ENCODE results near the gene SLC48A1.
"Not testable (repeated sequence)": the region's sequence is repeated elsewhere in the genome, so short reads cannot be mapped to it uniquely, and the experiment has no call there.

The SLC48A1 gene

DNA sequence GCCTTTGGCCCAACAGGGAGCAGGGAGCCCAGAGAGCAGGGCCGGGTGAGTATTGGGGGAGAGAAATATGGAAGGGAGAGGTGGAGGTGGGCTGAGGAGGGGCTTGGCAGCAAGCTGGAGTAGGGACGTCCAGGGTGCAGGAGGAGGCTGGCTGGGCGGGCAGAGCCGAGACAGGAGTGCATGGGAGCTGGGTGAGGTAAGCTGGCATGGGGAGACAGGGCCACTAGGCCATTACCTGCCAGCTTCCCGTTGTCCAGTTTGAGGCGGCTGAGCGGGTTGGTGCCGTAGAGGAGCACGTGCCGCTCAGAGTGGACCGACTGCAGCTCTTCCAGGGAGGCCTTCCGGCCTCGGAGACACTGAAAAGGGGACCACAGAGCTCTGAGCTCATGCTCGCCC is 18.3 kb downstream of the SLC48A1 start:
- DNase-seq (ENCODE audit: low read depth): no peak

DNA sequence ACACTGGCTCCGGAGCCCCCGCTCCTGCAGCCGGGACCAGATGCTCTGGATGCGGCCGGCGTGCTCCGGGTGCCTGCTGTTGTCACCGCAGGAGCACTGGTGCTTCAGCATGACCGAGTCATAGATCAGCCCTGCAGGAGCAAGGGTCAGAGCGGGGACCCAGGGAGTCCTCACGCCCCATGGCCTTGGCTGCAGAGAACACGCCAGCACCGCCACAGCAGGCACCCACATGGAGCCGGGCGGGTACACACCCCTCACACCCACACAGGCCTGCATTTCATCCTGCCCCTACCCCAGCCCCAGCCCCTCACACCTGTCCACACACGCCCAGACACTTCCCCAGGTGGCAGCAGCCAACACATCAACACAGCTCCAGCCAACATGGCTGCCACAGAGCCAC is 18.8 kb downstream of the SLC48A1 start:
- DNase-seq (ENCODE audit: low read depth): no peak

DNA sequence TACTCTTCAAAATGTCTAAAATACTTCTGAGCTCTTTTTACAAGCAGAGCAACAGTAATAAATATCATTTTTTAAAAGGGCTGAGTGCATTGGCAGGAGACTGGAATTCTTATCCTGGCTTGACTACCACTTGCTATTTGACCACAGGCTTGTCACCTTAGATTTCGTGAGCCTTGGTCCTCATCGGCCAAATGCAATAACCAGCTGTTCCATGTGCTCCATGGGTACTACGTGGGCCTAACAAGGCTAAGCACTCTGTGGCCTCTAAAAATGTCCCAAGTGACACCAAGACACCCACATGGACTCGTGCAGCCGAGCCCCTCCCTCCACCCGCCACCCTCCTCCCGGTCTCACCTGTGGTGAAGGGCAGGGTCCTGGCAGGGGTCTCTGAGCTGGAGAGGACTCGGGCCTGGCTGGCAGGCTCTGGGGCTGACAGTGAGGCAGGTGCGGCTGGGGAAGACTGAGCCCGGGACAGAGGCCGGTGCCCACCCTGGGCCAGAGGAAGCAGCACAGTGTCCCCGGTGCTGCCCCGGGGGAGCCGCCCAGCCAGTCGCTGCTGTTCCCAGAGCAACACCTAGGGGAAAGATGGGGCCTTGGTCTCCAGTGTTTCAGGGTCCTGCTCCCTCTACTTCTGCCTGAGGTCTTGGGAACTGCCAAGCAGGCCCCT is 20.1 kb downstream of the SLC48A1 start:
- no peak for DNase-seq (ENCODE audit: low read depth)

GRCh38 chr12:47794679-47795078 is 21.6 kb downstream of the SLC48A1 start:
- DNase-seq (ENCODE audit: low read depth): no peak

- no peak for DNase-seq (ENCODE audit: low read depth)
Observed at GRCh38 chr12:47795121-47795813, 22.2 kb downstream of the SLC48A1 start.

- no peak for DNase-seq (ENCODE audit: low read depth)
Observed at GRCh38 chr12:47795814-47796411, 22.9 kb downstream of the SLC48A1 start.

GRCh38 chr12:47797441-47797840 is 24.4 kb downstream of the SLC48A1 start:
- DNase-seq (ENCODE audit: low read depth): no peak

- no peak for DNase-seq (ENCODE audit: low read depth)
Observed at GRCh38 chr12:47798382-47798948, 25.4 kb downstream of the SLC48A1 start.

GRCh38 chr12:47799357-47799955 is 26.4 kb downstream of the SLC48A1 start:
- DNase-seq (ENCODE audit: low read depth): no peak

DNA sequence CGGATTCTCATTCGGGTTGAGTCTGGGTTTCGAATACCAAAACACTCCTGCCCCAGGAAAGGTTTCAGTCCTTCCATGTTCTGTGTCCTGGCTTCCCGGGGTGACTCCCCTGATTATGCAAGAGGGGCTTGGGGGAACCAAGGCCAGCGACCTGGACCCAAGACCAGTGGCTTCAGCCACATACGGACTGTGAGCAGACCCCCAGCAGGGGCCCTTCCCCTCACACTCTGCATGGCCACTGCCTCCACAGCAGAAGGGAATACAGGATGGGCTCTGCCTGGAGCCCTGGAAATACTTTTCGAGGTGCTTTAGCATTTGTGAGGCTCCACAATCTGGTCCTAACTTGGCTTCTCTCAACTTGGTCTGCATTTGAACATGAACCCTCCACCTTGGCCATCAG is 27.5 kb downstream of the SLC48A1 start:
- DNase-seq (ENCODE audit: low read depth): no peak

DNA sequence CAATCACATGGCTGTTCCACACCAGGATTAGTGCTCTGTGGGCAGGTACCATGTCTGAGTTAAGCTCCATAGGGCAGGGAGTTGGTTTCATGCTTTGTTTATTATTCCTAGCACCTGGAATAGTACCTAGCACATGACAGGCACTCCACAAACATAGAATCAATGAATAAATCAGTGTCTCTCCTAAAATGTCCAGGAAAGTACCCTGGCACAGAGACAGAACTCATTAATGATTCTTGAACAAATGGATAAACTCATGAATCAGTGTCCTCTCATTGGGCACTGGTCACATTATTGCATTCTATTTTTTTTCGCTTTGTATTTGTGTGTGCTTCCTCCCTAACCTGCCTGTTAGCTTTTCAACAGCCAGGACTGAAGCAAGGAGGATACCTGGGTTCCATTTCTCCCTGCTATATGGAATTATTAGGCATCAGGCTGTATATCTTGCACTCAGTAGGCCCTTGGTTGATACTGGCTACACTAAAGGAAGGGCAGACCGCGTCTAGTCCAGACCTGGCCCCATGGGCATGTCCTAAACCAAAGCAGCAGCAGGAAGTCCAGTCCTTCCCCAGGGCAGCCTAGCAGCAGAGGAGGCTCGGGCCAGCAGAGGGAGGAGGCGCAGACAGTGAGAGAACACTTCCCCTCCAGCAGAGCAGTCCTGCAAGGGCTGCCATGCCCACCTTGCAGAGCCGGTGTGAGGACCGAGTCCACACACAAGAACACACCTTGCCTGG is 28.3 kb downstream of the SLC48A1 start:
- no peak for DNase-seq (ENCODE audit: low read depth)

GRCh38 chr12:47801904-47802246 is 28.8 kb downstream of the SLC48A1 start:
- DNase-seq (ENCODE audit: low read depth): no peak

GRCh38 chr12:47802312-47802711 is 29.3 kb downstream of the SLC48A1 start:
- DNase-seq (ENCODE audit: low read depth): no peak

DNA sequence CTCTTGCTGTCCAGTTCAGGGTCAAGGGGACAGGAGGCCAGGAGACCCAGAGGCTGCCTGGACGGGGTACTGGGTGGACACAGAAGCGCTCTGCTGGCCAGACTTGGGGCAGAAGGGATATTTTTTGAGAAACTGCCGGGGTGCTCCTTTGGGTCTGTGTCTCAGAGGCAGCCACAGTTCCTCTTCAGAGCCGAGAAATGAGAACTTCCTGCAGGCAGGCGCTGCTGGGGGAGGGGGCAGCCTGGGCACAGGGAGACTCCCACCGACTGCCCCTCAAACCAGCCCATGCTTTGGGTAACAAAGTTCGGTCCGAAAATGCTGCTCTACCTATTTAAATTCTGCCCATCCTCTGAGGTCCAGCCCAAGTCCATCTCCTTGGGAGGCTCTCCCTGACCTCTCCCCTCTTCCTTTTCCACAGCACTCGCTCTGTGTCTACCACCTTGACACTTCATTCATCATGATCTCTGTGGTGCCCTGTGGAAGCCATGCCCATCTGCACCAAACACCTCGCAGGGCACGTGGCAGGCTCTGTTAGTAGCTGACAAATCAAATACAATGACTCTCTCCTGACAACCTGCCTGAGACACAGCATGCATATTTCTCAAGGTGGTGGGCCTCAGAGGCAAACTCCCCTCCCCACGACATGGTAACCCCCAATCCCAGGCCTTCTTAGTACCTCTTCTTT is 30.3 kb downstream of the SLC48A1 start:
- DNase-seq (ENCODE audit: low read depth): no peak

DNA sequence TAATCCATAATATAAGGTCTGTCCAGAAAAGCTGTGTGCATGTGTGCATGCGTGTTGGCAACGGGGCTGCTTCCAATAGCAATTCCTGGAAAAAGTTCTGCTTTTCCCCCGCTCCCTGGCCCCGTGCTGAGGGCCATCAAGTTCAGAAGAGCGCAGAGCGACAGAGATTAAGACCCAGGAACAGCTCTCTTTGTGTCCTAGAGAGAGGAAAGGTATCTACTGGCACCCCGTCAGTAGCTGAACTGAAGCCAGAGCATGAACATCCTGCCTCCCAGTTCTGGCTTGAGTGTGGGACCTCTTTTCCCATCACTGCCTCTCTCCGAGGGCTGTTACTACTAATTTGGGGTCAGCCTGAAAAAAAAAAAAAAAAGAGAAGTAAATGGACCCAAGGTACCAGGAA is 31.1 kb downstream of the SLC48A1 start:
- DNase-seq (ENCODE audit: low read depth): no peak

- DNase-seq (ENCODE audit: low read depth): no peak
Observed at GRCh38 chr12:47805417-47805816, 32.4 kb downstream of the SLC48A1 start.

DNA sequence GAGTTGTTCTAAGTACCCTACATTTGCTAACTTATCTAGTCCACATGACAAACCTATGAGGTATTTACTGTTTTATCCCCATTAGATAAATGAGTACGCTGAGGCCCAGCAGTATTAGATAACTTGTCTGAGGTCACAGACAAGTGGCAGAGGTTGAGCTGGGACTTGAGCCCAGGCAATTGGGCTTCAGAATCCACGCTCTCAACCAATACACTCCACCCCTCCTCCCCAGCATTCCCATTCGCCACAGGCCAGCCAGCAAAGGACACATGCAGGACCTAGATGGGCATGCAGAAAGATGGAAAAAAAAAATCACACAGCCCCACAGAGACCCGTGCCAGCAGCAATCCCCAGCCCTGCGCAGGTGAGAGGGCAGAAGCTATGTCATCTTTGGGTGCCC is 34.3 kb downstream of the SLC48A1 start:
- DNase-seq (ENCODE audit: low read depth): no peak

- DNase-seq (ENCODE audit: low read depth): no peak
Observed at GRCh38 chr12:47808050-47808449, 35.0 kb downstream of the SLC48A1 start.

DNA sequence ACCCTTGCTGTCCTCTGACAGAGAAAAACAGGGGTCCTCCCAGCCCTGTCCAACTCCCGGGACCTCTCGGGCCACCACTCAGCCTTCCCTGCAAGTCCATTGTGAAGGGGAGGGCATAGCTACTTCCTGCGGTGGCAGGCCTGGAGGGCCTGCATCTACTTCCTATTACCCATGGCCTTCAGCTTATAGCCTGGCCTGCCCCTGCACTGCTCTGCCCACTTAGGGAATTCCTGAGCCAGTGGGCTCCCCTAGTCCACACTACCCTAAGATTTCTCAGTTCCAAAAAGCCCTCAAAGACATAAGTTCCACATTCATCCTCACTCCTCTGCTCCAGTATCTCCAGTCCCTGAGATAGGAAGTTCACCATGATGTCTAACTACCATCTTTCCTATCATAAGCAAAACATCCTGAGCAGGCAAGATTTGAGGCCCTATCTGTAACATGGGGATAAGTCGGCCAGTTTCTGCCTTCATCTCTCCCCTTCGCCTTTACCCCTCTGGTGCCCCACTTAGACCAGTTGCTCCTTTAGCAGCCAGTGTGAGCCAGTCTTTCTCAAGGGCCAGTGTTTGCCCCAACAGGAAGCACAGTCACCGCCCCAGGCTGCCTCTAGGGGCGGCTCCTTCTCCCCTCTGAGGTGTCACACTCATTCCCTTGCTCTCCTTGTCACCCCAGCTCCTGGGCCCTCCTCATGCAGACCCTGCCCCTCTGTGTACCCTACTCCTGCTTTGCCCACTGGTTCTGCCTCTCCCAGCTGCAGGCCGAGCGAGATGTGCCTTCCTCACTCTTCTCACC is 35.7 kb downstream of the SLC48A1 start:
- DNase-seq (ENCODE audit: low read depth): no peak

GRCh38 chr12:47809518-47809917 is 36.5 kb downstream of the SLC48A1 start:
- DNase-seq (ENCODE audit: low read depth): not testable (repeated sequence)

DNA sequence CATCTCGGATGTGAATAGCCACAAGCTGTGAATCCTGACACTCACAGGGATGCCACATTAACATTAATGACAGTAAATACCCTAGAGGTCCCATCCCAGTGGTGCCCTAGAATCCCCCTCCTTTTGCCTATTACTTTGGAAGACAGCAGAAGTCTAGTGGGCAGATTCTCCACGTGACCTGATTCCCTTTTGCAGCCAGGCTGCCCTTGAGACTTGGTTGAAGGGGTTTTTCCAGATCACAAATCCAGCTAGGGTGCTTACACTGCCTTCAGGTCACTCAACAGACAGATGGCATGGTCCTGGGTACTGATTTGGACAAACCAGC is 38.0 kb downstream of the SLC48A1 start:
- DNase-seq (ENCODE audit: low read depth): no peak

Measured in HS-27A (cell line).